HG03432 (cell line): ENCODE results near the gene UBE2G2.

Experiments used
- ATAC-seq: cut with Tn5 transposase; IDR thresholded peaks from one replicate; pipeline ENCODE4 v1.9.1; 2021; ENCODE audit warnings: mild to moderate bottlenecking, moderate library complexity; ENCODE audit not compliant: unreplicated experiment

Gene UBE2G2

DNA sequence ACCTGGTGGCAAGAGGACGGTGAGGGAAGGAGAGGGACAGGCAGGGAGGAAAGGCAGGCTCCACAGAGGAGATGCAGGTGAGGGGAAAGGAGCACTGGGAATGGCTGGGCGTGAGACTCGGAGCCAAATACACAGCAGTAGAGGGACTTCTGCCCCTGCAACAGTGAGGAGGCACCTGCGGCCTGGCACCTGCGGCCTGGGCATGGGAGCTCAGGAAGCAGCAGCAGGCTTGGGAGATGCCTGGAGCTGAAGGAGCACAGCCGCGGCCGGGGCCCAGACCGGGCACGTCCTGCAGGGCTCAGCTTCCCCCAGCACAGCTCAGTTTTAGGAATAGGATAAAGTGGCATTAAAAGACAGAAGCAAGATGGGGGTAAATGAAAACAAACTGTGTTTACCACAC, 69.4 kb downstream of the UBE2G2 start:
- no peak for ATAC-seq

DNA sequence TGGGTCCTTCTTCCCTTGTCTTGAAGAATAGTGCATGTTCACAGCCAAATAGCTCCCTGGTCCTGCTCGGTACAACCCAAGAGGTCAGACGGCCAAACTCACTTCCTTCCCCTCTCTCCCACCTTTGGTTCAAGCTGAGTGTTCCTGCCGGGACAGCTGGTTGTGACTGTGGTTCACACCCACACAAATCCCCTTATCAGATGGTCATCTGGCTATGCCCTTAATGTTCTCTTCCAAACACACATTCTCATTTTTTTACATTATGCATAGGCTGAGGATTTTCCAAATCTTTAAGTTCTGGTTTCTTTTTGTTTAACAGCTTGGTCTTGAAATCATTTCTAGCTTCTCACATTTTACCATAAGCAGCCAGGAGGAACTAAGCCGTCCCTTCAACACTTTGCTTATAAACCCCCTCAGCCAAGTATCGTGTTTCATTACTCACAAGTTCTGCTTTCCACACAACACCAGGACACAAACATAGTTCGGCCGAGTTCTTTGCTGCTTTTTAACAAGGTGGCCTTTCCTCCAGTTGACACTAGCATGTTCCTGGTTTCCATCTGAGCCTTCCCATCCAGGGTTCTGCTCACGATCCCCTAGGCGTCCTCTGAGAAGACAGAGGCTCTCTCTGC, 70.6 kb downstream of the UBE2G2 start:
- ATAC-seq: no peak

DNA sequence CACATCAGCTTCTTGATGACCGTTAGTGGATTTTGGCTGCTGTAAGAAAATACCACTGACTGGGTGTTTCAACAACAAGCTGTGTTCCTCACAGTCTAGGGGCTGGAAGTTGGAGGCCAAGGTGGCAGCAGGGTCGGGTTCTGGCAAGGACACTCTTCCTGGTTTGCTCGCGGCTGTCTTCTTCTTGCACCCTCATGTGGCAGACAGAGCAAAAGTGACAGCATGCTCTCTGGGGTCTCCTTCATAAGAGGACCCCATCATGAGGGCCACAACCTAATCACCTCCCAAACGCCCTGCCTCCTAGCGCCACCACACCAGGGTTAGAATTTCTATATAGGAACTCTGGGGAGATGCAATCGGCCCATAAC, 71.6 kb downstream of the UBE2G2 start:
- ATAC-seq: no peak

DNA sequence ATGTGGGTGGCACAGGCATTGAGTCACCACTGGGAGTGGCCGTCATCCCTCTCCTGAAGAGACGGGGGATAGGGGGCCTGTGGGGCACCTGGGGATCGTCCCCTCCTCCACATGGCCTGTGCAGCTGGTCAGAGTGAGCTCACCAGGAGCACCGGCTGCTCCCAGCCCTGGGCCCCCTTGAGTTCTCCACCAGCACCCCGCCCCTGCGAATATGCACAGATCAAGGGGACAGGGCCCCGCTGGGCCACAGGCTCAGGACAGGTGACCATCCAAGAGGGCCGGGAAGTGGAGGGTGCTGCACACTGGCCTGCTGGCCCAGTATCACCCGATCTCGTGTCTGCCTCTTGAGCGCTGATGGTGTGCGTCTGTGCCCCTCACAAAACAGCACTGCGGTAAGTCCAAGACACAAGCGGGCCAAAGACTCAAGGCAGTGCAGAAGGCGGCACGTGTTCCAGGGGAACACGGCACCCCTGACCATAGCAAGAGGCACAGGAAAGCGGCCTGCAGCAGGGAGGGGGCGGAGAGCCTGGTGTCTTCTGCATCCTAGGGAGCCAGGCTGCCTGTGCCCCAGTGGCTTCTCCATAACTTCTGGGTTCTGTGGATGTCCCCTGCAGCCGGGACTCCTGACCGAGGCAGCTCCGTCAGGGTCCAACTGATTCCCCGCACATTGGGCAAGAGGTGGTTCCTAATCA, 72.1 kb downstream of the UBE2G2 start:
- no peak for ATAC-seq

DNA sequence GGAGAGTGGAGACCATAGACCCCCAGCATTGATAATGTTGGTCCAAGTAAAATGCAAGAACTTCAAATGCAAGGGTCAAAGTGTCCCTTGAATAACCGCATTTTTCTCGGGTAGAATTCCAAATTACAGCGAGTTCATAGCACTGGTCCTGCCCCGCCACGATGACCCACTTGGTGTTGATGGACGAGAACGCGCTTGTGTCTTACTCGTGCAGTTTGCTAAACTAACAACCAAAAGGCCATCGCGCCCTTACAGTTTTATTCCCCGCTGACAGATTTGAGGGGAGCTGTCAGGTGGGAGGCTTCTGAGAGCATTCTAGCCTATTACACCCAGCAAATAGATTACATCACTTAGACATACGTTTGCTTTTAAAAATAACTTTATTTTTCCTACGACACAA, 72.9 kb downstream of the UBE2G2 start:
- ATAC-seq: no peak

DNA sequence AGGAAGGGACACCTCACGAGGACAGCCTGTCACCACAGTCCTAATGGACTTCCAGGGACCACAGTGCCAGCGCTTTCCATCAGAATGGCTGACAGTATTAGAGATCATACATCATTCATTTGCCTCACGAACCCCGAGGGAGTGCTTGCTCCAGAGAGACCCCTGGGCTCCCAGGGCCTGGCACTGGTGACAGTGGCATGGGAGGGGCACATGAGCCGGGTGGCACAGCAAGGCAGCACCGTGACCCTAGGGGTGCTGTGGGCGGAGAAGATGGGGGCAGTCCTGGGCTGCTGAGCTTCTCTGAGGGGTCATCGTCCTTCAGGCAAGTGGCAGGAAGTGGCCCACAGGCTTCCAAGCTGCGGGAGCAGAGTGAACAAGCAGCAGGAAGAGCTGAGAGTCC, 73.9 kb downstream of the UBE2G2 start:
- no peak for ATAC-seq

DNA sequence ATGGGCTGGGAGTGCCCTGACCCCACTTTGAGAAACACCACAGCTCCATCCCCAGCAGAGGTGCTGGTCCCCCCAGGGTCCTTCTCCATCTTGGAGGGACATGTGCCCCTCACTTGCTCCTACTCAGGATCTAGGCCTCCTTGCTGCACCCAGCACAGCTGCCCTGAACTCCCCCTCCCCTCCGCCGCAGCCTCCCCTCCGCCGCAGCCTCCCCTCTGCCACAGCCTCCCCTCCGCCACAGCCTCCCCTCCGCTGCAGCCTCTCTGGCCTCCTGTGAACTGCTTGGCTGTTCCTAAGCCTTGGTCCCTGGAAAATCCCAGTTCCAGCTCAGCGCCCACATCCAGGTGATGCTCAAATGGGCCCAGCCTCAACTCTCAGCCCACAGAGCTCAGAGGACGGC, 74.3 kb downstream of the UBE2G2 start:
- no peak for ATAC-seq

DNA sequence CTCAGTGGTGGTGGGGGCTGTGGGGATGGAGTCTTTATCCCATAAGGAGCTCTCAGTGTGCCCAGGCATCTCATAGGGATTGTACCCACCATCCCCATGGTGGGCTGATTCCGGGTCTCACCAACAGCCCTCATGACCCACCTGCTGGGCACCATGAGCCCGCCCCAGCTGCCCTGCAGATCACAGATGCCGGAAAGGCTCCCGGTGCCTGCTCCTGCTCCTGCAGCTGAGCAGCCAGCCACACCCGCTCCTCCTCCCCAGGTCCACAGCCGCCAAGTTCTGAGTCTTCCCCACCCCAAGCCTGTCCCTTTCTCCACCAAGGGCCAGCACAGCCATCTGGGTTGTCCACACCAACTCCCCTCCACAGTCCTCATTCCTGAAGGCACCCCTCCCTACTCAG, 74.8 kb downstream of the UBE2G2 start:
- ATAC-seq: no peak

DNA sequence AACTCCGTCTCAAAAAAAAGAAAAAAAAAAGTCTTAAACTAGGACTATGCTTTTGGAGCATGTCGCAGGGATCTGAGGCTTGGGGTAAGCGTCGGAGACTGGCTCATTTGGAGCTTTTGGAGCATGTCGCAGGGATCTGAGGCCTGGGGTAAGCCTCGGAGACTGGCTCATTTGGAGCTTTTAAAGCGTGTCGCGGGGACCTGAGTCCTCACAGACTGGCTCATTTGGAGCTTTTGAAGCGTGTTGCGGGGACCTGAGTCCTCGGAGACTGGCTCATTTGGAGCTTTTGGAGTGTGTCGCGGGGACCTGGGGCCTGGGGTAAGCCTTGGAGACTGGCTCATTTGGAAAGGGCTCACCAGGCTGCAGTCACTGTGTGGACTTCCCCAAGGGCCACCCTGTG, 76.7 kb downstream of the UBE2G2 start:
- no peak for ATAC-seq

DNA sequence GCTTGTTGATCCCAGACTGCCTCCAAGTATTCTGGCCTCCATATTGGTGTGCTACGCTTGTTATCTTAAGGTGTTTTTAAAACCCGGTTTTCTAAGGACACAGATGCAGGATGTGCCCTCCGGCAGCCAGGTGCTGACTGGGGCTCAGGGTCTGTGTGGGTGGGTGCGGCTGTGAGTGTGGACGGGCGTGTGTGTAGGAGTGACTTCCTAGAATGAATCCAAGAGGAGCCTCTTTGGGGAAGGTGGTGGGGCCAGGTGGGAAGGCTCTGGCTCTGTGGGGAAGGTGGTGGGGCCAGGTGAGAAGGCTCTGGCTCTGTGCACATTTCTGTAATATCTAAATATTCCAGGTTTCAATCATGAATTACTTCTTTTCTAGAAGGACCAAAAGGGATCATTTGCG, 77.4 kb downstream of the UBE2G2 start:
- ATAC-seq: no peak

DNA sequence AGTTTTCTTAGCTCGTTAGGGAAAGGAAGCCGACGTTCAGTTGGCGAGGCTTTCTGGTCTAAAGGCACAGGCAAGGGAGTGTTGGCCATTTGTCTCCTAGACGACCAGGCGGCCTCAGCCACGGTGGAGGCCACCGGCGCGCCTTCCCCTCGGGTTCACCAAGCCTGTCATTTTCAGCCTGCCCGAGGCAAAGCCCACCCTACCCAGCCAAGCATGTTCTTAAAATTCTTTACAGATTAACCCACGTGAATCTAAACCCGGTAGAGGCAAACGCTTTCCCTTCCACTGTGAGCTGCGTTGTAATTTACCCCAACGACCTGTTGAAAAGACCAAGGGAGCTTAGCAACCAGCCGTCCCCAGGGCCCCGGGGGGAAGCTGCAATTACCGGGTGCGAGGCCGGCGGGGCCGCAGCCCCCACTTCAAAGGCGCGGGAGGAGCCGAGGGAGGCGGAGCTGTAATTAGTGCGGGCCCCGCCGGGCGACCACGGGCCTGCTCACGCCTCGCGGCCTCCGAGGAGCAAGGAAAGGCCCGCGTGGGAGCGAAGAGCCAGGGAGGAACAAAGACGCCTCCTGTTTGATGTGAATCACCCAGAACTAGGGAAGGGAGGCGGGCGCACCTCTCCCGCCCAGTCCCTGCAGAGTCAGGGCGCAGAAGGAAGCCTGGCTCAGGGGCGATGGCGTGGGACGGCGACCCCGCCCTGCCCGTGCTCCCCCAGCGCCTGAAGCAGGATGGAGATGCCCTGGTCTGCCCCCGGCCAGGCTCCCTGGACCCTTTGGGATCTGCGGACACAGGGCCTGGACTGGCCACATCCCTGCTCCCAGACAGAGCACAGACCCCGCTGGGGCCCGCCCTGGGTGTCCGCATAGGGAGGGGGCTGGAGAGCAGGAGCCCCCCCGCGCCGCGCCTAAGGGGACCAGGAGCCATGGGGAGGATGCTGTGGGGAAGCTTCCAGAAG, 78.2 kb downstream of the UBE2G2 start:
- no peak for ATAC-seq

DNA sequence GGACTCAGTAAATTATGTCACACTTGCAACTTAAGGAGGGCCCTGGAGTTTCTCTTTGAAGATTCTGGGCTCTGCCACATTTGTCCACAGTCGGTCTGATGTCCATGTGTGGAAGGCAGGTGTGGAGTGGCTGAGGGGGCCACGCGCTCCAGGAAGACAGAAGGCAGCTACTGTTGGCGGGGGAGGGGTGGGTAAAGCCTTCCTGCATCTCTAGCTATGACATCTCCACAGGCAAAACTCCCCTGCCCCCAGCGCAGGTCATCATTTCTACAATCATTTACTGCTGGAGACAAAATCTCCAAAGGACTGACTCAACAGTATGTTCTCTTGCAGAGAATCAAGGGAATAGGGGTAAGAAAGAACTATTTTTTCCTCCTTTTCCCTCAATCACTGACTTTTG, 78.9 kb downstream of the UBE2G2 start:
- no peak for ATAC-seq

DNA sequence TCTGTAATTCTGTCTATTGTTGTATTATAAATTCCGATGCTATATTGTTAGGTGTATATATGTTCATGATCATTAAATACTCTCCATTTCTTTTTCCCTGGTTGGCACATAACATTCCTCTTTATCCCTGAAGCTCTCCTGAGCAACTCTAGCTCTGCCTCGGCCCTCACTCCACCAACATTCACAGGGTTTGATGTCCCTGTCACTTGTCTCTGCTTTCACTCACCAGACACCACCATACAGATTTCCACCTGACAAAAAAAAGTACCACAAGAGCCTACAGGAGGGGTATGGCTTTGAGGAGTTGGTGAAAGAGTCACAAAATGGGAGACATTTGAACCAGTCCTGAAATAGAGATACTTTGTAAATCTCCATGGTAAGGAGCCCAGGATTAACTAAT, 81.5 kb downstream of the UBE2G2 start:
- no peak for ATAC-seq
